ENCODE results near the gene ZCCHC24. TPM values are rescaled to one million over a fixed set of nuclear protein-coding genes. Genes with fewer than 3 reads are reported as not detected.

Gene ZCCHC24
- total RNA-seq, 1 donor from 2014 or later, result 5.9 TPM

GRCh38 chr10:79346388-79347225, 98.8 kb downstream of the ZCCHC24 start:
- TF ChIP-seq CTCF (IDR thresholded peaks at IDR 0.05) (no peak), EZH2 (IDR thresholded peaks at IDR 0.05) (no peak), EZH2phosphoT487 (IDR thresholded peaks at IDR 0.05) (no peak)
- Histone ChIP-seq H3K27ac (no peak overlapping the region), H3K4me2 (peak overlapping the region; percentile 81), H3K36me3 (no peaks in the 10 kb centered on the region), H3K4me1 (peaks cover 15% of the 10 kb centered on the region), H2AFZ (replicated peaks) (no peak overlapping the region), H3K9me3 (ENCODE audit: low read depth) (no peaks in the 10 kb centered on the region), H3F3A (ENCODE audit: low read depth) (peaks cover 10% of the 10 kb centered on the region), H3K9ac (no peak overlapping the region), H3K79me2 (ENCODE audit: low read depth) (no peaks in the 10 kb centered on the region), H3K27me3 (no peaks in the 10 kb centered on the region), H4K20me1 (ENCODE audit: low read depth) (peaks cover 15% of the 10 kb centered on the region), H3K4me3 (peak overlapping the region; percentile 59)
- Mint-ChIP-seq H3K9me3 (no peaks in the 10 kb centered on the region), H3K36me3 (peaks cover 7% of the 10 kb centered on the region), H3K27ac (no peak overlapping the region), H3K27me3 (ENCODE audit: insufficient read depth, low read depth) (peaks cover 2% of the 10 kb centered on the region), H3K4me3 (peak overlapping the region; percentile 79), H3K4me1 (peaks cover 14% of the 10 kb centered on the region)
- peak; percentile 52 for DNase-seq (ENCODE audit: low spot score)

GRCh38 chr10:79346012-79346340, 99.4 kb downstream of the ZCCHC24 start:
- TF ChIP-seq EZH2phosphoT487 (IDR thresholded peaks at IDR 0.05), result no peak
- no peak for TF ChIP-seq EZH2 (IDR thresholded peaks at IDR 0.05)
- no peak for TF ChIP-seq CTCF (IDR thresholded peaks at IDR 0.05)
- no peak overlapping the region for H3K9ac ChIP-seq
- no peak overlapping the region for H2AFZ ChIP-seq (replicated peaks)
- H4K20me1 ChIP-seq (ENCODE audit: low read depth), result peaks cover 15% of the 10 kb centered on the region
- no peak overlapping the region for H3K27ac Mint-ChIP-seq
- H3K27ac ChIP-seq, result no peak overlapping the region
- peaks cover 10% of the 10 kb centered on the region for H3F3A ChIP-seq (ENCODE audit: low read depth)
- peaks cover 14% of the 10 kb centered on the region for H3K4me1 Mint-ChIP-seq
- no peaks in the 10 kb centered on the region for H3K9me3 ChIP-seq (ENCODE audit: low read depth)
- no peaks in the 10 kb centered on the region for H3K36me3 ChIP-seq
- H3K27me3 ChIP-seq, result no peaks in the 10 kb centered on the region
- peak overlapping the region; percentile 62 for H3K4me3 Mint-ChIP-seq
- no peaks in the 10 kb centered on the region for H3K79me2 ChIP-seq (ENCODE audit: low read depth)
- no peak overlapping the region for H3K4me2 ChIP-seq
- peaks cover 2% of the 10 kb centered on the region for H3K27me3 Mint-ChIP-seq (ENCODE audit: insufficient read depth, low read depth)
- peaks cover 15% of the 10 kb centered on the region for H3K4me1 ChIP-seq
- H3K4me3 ChIP-seq, result no peak overlapping the region
- no peaks in the 10 kb centered on the region for H3K9me3 Mint-ChIP-seq
- peaks cover 6% of the 10 kb centered on the region for H3K36me3 Mint-ChIP-seq
- DNase-seq (ENCODE audit: low spot score), result no peak

- Histone ChIP-seq H2AFZ (replicated peaks) (no peak overlapping the region), H3K79me2 (ENCODE audit: low read depth) (no peaks in the 10 kb centered on the region), H3K9me3 (ENCODE audit: low read depth) (no peaks in the 10 kb centered on the region), H4K20me1 (ENCODE audit: low read depth) (peaks cover 15% of the 10 kb centered on the region), H3K4me2 (no peak overlapping the region), H3K4me3 (no peak overlapping the region), H3K27me3 (no peaks in the 10 kb centered on the region), H3K27ac (no peak overlapping the region), H3K4me1 (peaks cover 15% of the 10 kb centered on the region), H3K36me3 (no peaks in the 10 kb centered on the region), H3K9ac (no peak overlapping the region), H3F3A (ENCODE audit: low read depth) (peaks cover 10% of the 10 kb centered on the region)
- H3K4me1 Mint-ChIP-seq, result peaks cover 14% of the 10 kb centered on the region
- TF ChIP-seq EZH2 (IDR thresholded peaks at IDR 0.05), result no peak
- TF ChIP-seq EZH2phosphoT487 (IDR thresholded peaks at IDR 0.05), result no peak
- TF ChIP-seq CTCF (IDR thresholded peaks at IDR 0.05), result no peak
- H3K36me3 Mint-ChIP-seq, result peaks cover 4% of the 10 kb centered on the region
- H3K27me3 Mint-ChIP-seq (ENCODE audit: insufficient read depth, low read depth), result peaks cover 2% of the 10 kb centered on the region
- no peak overlapping the region for H3K4me3 Mint-ChIP-seq
- no peak for DNase-seq (ENCODE audit: low spot score)
- no peaks in the 10 kb centered on the region for H3K9me3 Mint-ChIP-seq
- no peak overlapping the region for H3K27ac Mint-ChIP-seq
These were observed 100.0 kb downstream of the ZCCHC24 start for GRCh38 chr10:79345241-79346011.
